H9 (cell line): ENCODE data around the gene MORF4L2. TPM values are rescaled to one million over a fixed set of nuclear protein-coding genes. Genes with fewer than 3 reads are reported as not detected.

Source experiments
- DNase-seq: peaks from one replicate; pipeline ENCODE4 v3.0.0-alpha.2; 2017
- H2AFZ ChIP-seq: one replicate; pipeline ENCODE4 v1.6.1; 2013; ENCODE audit warnings: mild to moderate bottlenecking, low read length, control low read depth, moderate library complexity
- H2AK5ac ChIP-seq: 2 replicates; pipeline ENCODE4 v1.6.1; 2013; ENCODE audit warnings: low read length, control low read depth, mixed read lengths; ENCODE audit not compliant: insufficient read length
- H2BK120ac ChIP-seq: one replicate; pipeline ENCODE4 v1.6.1; 2013; ENCODE audit warnings: low read depth, mild to moderate bottlenecking, low read length, control low read depth, inconsistent platforms; ENCODE audit not compliant: poor library complexity, severe bottlenecking
- H2BK12ac ChIP-seq: 2 replicates; pipeline ENCODE4 v1.6.1; 2013; ENCODE audit warnings: low read length, control low read depth, mixed read lengths, low read depth; ENCODE audit not compliant: insufficient read length
- H2BK15ac ChIP-seq: 2 replicates; pipeline ENCODE4 v1.6.1; 2013; ENCODE audit warnings: low read depth, low read length, control low read depth
- H2BK20ac ChIP-seq: one replicate; pipeline ENCODE4 v1.6.1; 2013; ENCODE audit warnings: low read depth, mild to moderate bottlenecking, low read length, control low read depth, inconsistent platforms; ENCODE audit not compliant: poor library complexity, severe bottlenecking
- H2BK5ac ChIP-seq: 2 replicates; pipeline ENCODE4 v1.6.1; 2013; ENCODE audit warnings: low read length, control low read depth, mixed read lengths; ENCODE audit not compliant: insufficient read length
- H3K14ac ChIP-seq: 2 replicates; pipeline ENCODE4 v1.6.1; 2013; ENCODE audit warnings: low read length, control low read depth; ENCODE audit not compliant: insufficient read depth
- H3K18ac ChIP-seq: 2 replicates; pipeline ENCODE4 v1.6.1; 2013; ENCODE audit warnings: low read depth, mild to moderate bottlenecking, mixed read lengths, low read length, control low read depth; ENCODE audit not compliant: insufficient read length
- H3K23ac ChIP-seq: 2 replicates; pipeline ENCODE4 v1.6.1; 2013; ENCODE audit warnings: low read length, control low read depth, mixed read lengths, low read depth; ENCODE audit not compliant: insufficient read length
- H3K23me2 ChIP-seq: 2 replicates; pipeline ENCODE4 v1.6.1; 2013; ENCODE audit warnings: low read depth, mild to moderate bottlenecking, mixed read lengths, low read length, control low read depth; ENCODE audit not compliant: insufficient read length, poor library complexity, severe bottlenecking
- H3K27ac ChIP-seq: 2 replicates; pipeline ENCODE4 v1.5.1; 2013; ENCODE audit warnings: low read length, control low read depth, mixed read lengths, low read depth; ENCODE audit not compliant: insufficient read length
- H3K27me3 ChIP-seq: 2 replicates; pipeline ENCODE4 v1.6.1; 2013; ENCODE audit warnings: low read length, control low read depth, inconsistent platforms; ENCODE audit not compliant: insufficient read depth
- H3K4ac ChIP-seq: 2 replicates; pipeline ENCODE4 v1.6.1; 2013; ENCODE audit warnings: low read depth, mild to moderate bottlenecking, control low read depth, inconsistent platforms, low read length, moderate library complexity
- H3K4me1 ChIP-seq: 2 replicates; pipeline ENCODE4 v1.6.1; 2013; ENCODE audit warnings: low read length, control low read depth, inconsistent platforms; ENCODE audit not compliant: insufficient read depth
- H3K4me2 ChIP-seq: 2 replicates; pipeline ENCODE4 v1.6.1; 2013; ENCODE audit warnings: low read length, control low read depth, mixed read lengths; ENCODE audit not compliant: insufficient read length, insufficient read depth
- H3K56ac ChIP-seq: 2 replicates; pipeline ENCODE4 v1.6.1; 2013; ENCODE audit warnings: low read depth, mild to moderate bottlenecking, mixed read lengths, low read length, control low read depth; ENCODE audit not compliant: insufficient read length
- H3K79me1 ChIP-seq: 2 replicates; pipeline ENCODE4 v1.6.1; 2013; ENCODE audit warnings: low read depth, mild to moderate bottlenecking, moderate library complexity, low read length, control low read depth, inconsistent platforms; ENCODE audit not compliant: insufficient read depth, poor library complexity, severe bottlenecking
- H3K79me2 ChIP-seq: 2 replicates; pipeline ENCODE4 v1.6.1; 2013; ENCODE audit warnings: low read length, control low read depth, inconsistent platforms; ENCODE audit not compliant: insufficient read depth
- H3K9ac ChIP-seq: 2 replicates; pipeline ENCODE4 v1.6.1; 2013; ENCODE audit warnings: low read length, control low read depth, mixed read lengths; ENCODE audit not compliant: insufficient read length; ENCODE audit errors: extremely low read depth
- H3K9me3 ChIP-seq: one replicate; pipeline ENCODE4 v1.6.1; 2013; ENCODE audit warnings: low read depth, low read length, inconsistent platforms; ENCODE audit not compliant: control insufficient read depth
- H3T11ph ChIP-seq: one replicate; pipeline ENCODE4 v1.6.1; 2013; ENCODE audit warnings: mild to moderate bottlenecking, low read length, control low read depth, inconsistent platforms
- H4K20me1 ChIP-seq: one replicate; pipeline ENCODE4 v1.6.1; 2013; ENCODE audit not compliant: control insufficient read depth, insufficient read length, insufficient read depth
- H4K5ac ChIP-seq: 2 replicates; pipeline ENCODE4 v1.6.1; 2013; ENCODE audit warnings: low read depth, mild to moderate bottlenecking, mixed read lengths, low read length, control low read depth; ENCODE audit not compliant: insufficient read length
- H4K8ac ChIP-seq: replicated peaks from 2 replicates; pipeline ENCODE4 v1.6.1; 2013; ENCODE audit warnings: low read length, control low read depth, mixed read lengths, low read depth; ENCODE audit not compliant: insufficient read length
- H4K91ac ChIP-seq: 2 replicates; pipeline ENCODE4 v1.6.1; 2013; ENCODE audit warnings: low read depth, mild to moderate bottlenecking, moderate library complexity, mixed read lengths, low read length, control low read depth; ENCODE audit not compliant: insufficient read length
- H3K27ac Mint-ChIP-seq, 3 experiments: 2 replicates in 2 of 3; 3 replicates in 1 of 3; pipeline ENCODE4 v1.8.0; 2020 to 2021; ENCODE audit warnings: mixed read lengths in 3 of 3, mild to moderate bottlenecking in 1 of 3, moderate library complexity in 1 of 3
- H3K27me3 Mint-ChIP-seq: 2 replicates; pipeline ENCODE4 v1.8.0; 2021; ENCODE audit warnings: low read depth, mild to moderate bottlenecking, moderate library complexity, mixed read lengths
- H3K36me3 Mint-ChIP-seq, 3 experiments: 2 replicates in 2 of 3; 3 replicates in 1 of 3; pipeline ENCODE4 v1.8.0; 2020 to 2021; ENCODE audit warnings: low read depth in 3 of 3, mixed read lengths in 3 of 3; ENCODE audit not compliant: insufficient read depth in 1 of 3
- H3K4me1 Mint-ChIP-seq, 2 experiments: 2 replicates each; pipeline ENCODE4 v1.8.0; 2020; ENCODE audit warnings: mixed read lengths in 2 of 2
- H3K4me3 Mint-ChIP-seq, 2 experiments: 2 replicates in 1 of 2; 3 replicates in 1 of 2; pipeline ENCODE4 v1.8.0; 2020 to 2021; ENCODE audit warnings: mild to moderate bottlenecking in 2 of 2, mixed read lengths in 2 of 2, moderate library complexity in 1 of 2
- H3K9me3 Mint-ChIP-seq, 2 experiments: 2 replicates in 1 of 2; 3 replicates in 1 of 2; pipeline ENCODE4 v1.8.0; 2020; ENCODE audit warnings: mild to moderate bottlenecking in 2 of 2, mixed read lengths in 2 of 2, moderate library complexity in 1 of 2
- CTCF ChIP-seq: fragments of 200-600 bp; sonication (generic); conservative IDR thresholded peaks from 3 replicates; pipeline ENCODE4 v1.8.0; 2021; ENCODE audit warnings: antibody characterized with exemption, mild to moderate bottlenecking
- WGBS: extraction: QIAGEN DNeasy Blood & Tissue Kit; methylation state at CpG from one replicate; pipeline ENCODE4 v1.1.7; 2013; ENCODE audit warnings: missing lambda C conversion rate, low lambda C conversion rate, mixed read lengths; ENCODE audit not compliant: insufficient read length; ENCODE audit errors: extremely low coverage; 5-methylcytosine and 5-hydroxymethylcytosine counted together
- total RNA-seq: library from RNA; stranded (reverse); gene quantifications from 2 replicates; pipeline ENCODE4 v1.2.1, GENCODE V29; 2021

Gene MORF4L2
- total RNA-seq, 1 experiment from 2014 or later, result 378 TPM

- no peak overlapping the region for H4K8ac ChIP-seq
- no peak overlapping the region for H3T11ph ChIP-seq
- H2BK120ac ChIP-seq, result no peak overlapping the region
- no peak overlapping the region for H3K23ac ChIP-seq
- H3K27ac ChIP-seq, result no peak overlapping the region
- Mint-ChIP-seq H3K4me3 (no peak overlapping the region), H3K27ac (peak overlapping the region in 2 of 3 experiments; percentile 63 to 65; a peak in 3 of 7 replicates), H3K36me3 (peaks cover 11 to 44% (median 39%) of the 10 kb centered on the region in 3 experiments; a peak in 6 of 7 replicates), H3K27me3 (no peaks in the 10 kb centered on the region), H3K4me1 (peaks cover 2 to 12% of the 10 kb centered on the region in 2 experiments; a peak in 1 of 4 replicates), H3K9me3 (peaks cover 0 to 25% of the 10 kb centered on the region in 2 experiments; a peak in 2 of 5 replicates)
- no peak overlapping the region for H2BK20ac ChIP-seq
- TF ChIP-seq CTCF, result peak; percentile 32; the same call in 2 of the 3 replicates
- H3K27me3 ChIP-seq, result no peaks in the 10 kb centered on the region
- no peaks in the 10 kb centered on the region for H3K23me2 ChIP-seq
- no peaks in the 10 kb centered on the region for H4K20me1 ChIP-seq
- no peak overlapping the region for H3K4ac ChIP-seq
- WGBS, result no CpG with 5 or more reads among the region's 8 CpGs
- DNase-seq, result no peak
- H2AFZ ChIP-seq, result no peak overlapping the region
- H3K14ac ChIP-seq, result no peak overlapping the region
- no peak overlapping the region for H4K91ac ChIP-seq
- H3K79me1 ChIP-seq, result peaks cover 4% of the 10 kb centered on the region
- H3K79me2 ChIP-seq, result no peaks in the 10 kb centered on the region
- no peak overlapping the region for H2BK15ac ChIP-seq
- no peaks in the 10 kb centered on the region for H3K4me1 ChIP-seq
- no peaks in the 10 kb centered on the region for H3K9me3 ChIP-seq
- no peak overlapping the region for H3K18ac ChIP-seq
- no peak overlapping the region for H4K5ac ChIP-seq
- no peak overlapping the region for H3K4me2 ChIP-seq
- no peak overlapping the region for H3K9ac ChIP-seq
- no peak overlapping the region for H2BK5ac ChIP-seq
- no peak overlapping the region for H2BK12ac ChIP-seq
- H3K56ac ChIP-seq, result no peak overlapping the region
- H2AK5ac ChIP-seq, result no peak overlapping the region
These were observed 11.7 kb downstream of the MORF4L2 start for GRCh38 chrX:103674531-103675454.
